Measurements from ENCODE around the gene RINL.
"Not testable (repeated sequence)": the region's sequence is repeated elsewhere in the genome, so short reads cannot be mapped to it uniquely, and the experiment has no call there.

The RINL gene

DNA sequence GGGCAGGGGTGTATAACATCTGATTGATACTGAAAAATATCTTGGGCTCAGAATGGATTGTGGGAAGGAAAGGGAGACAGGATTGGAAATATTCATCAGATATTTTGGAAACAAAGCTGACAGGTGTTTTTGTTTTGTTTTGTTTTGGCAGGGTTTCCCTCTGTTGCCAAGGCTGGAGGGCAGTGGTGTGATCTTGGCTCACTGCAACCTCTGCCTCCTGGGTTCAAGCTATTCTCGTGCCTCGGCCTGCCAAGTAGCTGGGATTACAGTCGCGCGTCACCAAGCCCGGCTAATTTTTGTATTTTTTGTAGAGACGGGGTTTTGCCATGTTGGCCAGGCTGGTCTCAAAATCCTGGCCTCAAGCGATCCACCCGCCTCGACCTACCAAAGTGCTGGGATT lies 4.7 kb downstream of the RINL start:
- not testable (repeated sequence) for DNase-seq

- DNase-seq: no peak
Measured at GRCh38 chr19:38870612-38871011, 7.5 kb downstream of the RINL start.

DNA sequence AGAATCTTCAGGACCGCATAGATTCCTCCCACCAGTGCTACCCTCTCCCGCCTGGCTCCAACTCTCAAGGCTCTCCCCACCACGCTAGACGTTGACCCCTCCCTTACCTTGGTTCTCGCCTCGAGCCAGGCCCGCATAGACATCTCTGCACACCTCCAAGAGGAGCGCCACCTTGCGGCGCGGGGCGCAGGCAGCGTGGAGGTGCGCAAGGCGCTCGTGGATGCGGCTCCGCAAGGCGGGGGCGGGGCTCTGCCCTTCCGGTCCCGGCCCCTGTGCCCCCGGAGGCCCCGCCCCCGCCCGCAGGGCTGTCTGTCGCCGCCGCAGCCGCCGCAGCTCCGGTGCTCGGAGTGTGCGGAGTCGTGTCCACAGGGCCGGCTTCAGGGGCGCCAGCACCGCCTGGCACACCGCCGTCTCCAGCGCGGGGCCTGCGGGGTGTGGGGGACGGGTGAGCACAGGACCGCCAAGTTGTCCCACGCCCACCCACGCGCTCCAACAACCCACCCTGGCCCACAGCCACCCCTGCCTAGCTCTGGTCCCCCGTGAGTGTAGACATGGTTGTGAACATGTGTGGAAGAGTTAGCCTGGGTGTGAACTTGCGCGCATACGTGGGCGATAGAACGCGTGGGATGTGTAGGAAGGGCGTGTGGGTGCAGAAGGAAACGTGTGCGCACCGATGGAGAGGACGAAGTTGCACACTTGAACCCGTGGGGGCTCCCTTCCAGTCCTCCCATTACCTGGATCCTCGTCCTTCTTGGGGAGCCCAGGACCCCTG lies 8.1 kb downstream of the RINL start:
- DNase-seq: peak; percentile 95

GRCh38 chr19:38869160-38869835 lies 8.8 kb downstream of the RINL start:
- DNase-seq: peak; percentile 61

DNA sequence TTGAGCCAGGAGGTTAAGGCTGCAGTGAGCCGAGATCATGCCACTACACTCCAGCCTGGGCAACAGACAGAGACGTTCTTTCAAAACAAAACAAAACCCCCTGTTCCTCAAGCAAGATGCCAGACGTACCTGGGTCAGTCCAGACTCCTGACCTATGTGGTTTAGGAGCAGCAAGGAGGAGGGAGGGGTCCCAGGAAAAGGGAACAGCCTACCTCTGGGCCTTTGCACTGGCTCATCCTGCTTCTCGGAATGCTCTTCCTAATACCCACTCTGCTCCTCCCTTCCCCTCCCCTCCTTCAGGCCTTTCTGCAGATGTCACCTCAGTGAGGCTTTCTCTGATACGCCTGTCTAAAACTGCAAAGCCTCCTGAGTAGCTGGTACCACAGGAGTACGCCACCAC lies 9.5 kb downstream of the RINL start:
- DNase-seq: no peak

GRCh38 chr19:38867171-38867780 lies 10.8 kb downstream of the RINL start:
- no peak for DNase-seq

DNA sequence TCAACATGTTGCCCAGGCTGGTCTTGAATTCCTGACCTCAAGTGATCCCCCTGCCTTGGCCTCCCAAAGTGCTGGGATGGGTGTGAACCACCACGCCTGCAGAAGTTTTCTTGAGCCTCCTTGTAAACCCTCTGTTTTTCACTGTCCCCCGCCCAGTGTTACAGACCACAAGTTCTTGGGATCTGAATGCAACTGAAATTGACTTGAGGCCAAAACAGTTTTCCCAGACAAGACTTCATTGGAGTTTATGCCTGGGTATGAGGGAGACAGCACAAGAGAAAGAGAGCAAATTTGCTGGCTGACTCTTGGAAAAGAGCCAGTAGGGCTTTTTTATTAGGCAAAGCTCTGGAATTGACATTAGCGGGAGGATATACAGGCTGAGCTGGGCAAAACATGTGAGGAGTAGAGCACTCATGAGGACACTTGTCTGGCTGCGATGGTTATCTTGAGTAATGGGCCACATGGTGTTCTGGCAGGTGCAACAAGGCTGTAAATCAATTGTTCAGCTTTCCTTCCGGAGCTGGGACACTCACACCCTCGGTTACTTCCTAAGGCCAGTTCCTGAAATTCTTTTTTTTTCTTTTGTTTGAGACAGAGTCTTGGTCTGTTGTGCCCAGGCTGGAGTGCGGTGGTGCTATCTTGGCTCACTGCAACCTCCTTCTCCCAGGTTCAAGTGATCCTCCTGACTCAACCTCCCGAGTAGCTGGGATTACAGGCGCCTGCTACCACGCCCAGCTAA lies 15.6 kb downstream of the RINL start:
- DNase-seq: no peak

- DNase-seq: no peak
Measured at GRCh38 chr19:38861368-38861767, 16.7 kb downstream of the RINL start.

GRCh38 chr19:38859631-38860204 lies 18.4 kb downstream of the RINL start:
- DNase-seq: not testable (repeated sequence)

- DNase-seq: no peak
Measured at GRCh38 chr19:38856813-38857212, 21.3 kb downstream of the RINL start.

- DNase-seq: not testable (repeated sequence)
Measured at GRCh38 chr19:38855751-38856150, 22.3 kb downstream of the RINL start.

GRCh38 chr19:38854961-38855360 lies 23.1 kb downstream of the RINL start:
- not testable (repeated sequence) for DNase-seq

- DNase-seq: no peak
Measured at GRCh38 chr19:38853214-38853613, 24.9 kb downstream of the RINL start.

DNA sequence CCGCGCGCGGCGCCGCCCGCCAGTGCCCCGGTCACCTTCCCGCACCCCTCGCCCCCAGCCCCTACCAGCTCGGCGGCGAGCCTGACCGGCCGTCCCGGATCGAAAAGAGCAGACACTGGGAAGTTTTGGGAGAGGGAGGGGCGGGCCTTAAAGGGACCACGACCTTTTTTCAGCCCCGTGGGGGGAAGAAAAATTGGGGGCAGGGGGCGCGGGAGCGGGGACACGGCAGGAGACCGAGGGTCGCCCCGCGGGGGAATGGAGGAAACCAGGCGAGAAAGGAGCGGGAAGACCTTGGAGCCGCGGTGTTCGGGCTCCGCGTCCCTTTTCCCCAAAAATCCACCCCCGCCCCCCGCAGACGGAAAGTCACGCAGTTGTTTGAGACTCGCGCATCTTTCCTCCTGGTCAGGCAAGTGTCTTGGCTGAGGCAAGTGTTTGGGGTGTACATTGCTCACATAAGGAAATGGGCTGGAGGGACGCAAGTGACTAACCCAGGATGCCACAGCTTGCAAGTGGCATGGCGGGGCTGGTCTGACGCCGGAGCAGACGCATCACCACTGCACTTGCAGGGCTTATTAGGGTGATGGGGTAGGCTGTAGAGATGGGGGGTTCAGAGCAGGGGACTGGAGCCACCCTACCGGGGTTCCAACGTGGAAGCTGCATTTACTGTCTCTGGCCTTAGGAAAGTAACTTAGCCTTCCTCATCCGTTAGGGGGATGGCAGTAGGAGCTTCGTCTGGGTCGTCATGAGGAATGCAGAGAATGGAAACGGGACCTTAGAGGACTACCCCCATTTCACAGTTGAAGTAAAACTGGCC lies 25.6 kb downstream of the RINL start:
- peak; percentile 75 for DNase-seq

DNA sequence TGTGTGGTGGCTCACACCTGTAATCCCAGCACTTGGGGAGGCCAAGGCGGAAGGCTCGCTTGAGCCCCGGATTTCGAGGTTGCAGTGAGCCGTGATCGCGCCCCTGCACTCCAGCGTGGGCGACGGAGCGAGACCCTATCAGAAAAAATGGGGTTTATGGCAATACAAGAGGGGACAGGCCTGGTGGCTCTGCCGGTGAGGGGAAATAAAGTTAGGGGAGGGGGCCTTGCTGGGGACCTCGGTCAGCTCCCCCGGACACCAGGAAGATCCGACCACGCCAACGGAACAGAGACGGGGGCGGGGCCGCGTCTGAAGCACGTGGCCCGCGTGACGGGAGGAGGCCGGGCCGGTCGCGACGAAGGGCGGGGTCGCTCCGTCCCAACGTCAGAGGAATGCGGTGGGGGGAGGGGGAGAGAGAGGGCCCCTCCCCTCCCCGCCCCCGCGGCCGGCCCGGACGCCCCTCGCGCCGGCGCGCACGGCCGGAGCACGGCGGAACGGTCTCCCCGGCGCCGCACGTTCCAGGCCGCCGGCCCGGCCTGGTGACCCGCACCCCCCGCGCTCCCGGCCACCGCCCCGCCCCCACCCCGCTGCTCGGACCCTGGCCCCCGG lies 26.3 kb downstream of the RINL start:
- peak; percentile 94 for DNase-seq

GRCh38 chr19:38850976-38851621 lies 27.0 kb downstream of the RINL start:
- DNase-seq: peak; percentile 64

DNA sequence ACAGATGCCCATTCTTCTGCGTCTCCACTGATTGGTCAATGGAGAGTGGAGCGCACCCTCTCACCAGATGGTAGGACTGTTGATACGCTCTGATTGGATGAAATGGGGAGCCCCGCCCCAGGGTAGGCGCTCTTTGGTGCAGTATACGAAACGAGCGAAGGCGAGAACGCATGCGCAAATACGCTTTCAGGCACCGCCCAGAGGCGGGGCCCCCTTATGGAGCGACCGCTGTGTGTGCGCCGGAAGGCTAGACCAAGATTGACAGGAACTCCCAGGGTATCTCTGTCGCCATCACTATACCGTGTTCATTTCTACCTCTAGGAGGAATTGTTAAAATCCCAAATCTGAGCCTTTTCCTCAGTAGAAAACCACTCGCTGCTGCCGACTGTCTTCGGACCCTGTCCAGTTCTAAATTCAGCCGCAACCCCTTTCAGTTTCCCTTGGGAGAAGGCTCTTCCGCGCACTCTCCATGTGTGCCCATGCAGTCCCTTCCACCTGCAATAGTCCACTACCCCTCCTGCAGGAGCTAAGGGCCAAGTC lies 27.6 kb downstream of the RINL start:
- peak; percentile 98 for DNase-seq

GRCh38 chr19:38849860-38850435 lies 28.1 kb downstream of the RINL start, which contains the start of gene HNRNPL:
TSS of gene HNRNPL (minus strand) at chr19:38849986. CDS start at chr19:38849966, 20 bp downstream.
- peak; percentile 99 for DNase-seq

DNA sequence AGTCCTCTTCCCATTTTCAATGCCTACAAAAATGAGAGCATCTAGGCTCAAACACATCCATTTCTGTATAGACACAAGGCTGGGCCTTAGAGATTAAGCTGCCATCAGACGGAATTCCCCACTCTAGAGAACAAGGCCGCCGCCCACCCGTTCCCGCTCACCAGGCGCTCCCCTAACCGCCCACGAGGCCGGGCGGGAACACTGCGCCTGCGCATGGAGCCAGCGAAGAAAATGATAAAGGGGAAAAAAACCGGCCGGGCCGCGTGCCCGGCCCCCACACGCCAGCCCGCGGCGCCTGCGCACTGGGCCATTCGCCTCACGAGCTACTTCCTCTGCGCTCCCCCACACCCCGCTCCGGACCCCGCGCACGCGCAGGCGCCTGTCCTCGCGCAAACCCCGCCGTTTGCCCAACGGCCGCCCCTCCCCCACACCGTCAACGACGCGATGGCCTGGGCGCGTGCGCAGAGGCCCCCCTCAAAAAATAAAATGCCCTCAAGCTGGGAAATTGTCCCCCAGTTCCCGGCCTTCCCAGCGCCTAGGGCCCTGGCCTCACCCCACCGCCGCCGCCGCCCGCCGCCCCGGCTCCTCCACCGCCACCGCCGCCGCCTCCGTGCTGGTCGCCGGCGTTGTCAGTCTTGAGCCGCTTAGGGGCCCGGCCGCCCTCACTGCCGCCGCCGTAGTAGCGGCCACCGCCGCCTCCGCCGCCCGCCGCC lies 28.8 kb downstream of the RINL start:
- peak; percentile 99 for DNase-seq

Data from stimulated activated CD8-positive, alpha-beta memory T cell treated with anti-CD3 and anti-CD28 coated beads, Interleukin-4, amount 100 ng/mL, for 48 hours (primary cell).